H9 (cell line): Measurements from ENCODE around the gene SPN. TPM values are rescaled to one million over a fixed set of nuclear protein-coding genes. Genes with fewer than 3 reads are reported as not detected.
"Not testable (repeated sequence)": the region's sequence is repeated elsewhere in the genome, so short reads cannot be mapped to it uniquely, and the experiment has no call there.

Experiments used
- DNase-seq: peaks from one replicate; pipeline ENCODE4 v3.0.0-alpha.2; 2017
- H2AFZ ChIP-seq: one replicate; pipeline ENCODE4 v1.6.1; 2013; ENCODE audit warnings: mild to moderate bottlenecking, low read length, control low read depth, moderate library complexity
- H2AK5ac ChIP-seq: 2 replicates; pipeline ENCODE4 v1.6.1; 2013; ENCODE audit warnings: low read length, control low read depth, mixed read lengths; ENCODE audit not compliant: insufficient read length
- H2BK120ac ChIP-seq: one replicate; pipeline ENCODE4 v1.6.1; 2013; ENCODE audit warnings: low read depth, mild to moderate bottlenecking, low read length, control low read depth, inconsistent platforms; ENCODE audit not compliant: poor library complexity, severe bottlenecking
- H2BK12ac ChIP-seq: 2 replicates; pipeline ENCODE4 v1.6.1; 2013; ENCODE audit warnings: low read length, control low read depth, mixed read lengths, low read depth; ENCODE audit not compliant: insufficient read length
- H2BK15ac ChIP-seq: 2 replicates; pipeline ENCODE4 v1.6.1; 2013; ENCODE audit warnings: low read depth, low read length, control low read depth
- H2BK20ac ChIP-seq: one replicate; pipeline ENCODE4 v1.6.1; 2013; ENCODE audit warnings: low read depth, mild to moderate bottlenecking, low read length, control low read depth, inconsistent platforms; ENCODE audit not compliant: poor library complexity, severe bottlenecking
- H2BK5ac ChIP-seq: 2 replicates; pipeline ENCODE4 v1.6.1; 2013; ENCODE audit warnings: low read length, control low read depth, mixed read lengths; ENCODE audit not compliant: insufficient read length
- H3K14ac ChIP-seq: 2 replicates; pipeline ENCODE4 v1.6.1; 2013; ENCODE audit warnings: low read length, control low read depth; ENCODE audit not compliant: insufficient read depth
- H3K18ac ChIP-seq: 2 replicates; pipeline ENCODE4 v1.6.1; 2013; ENCODE audit warnings: low read depth, mild to moderate bottlenecking, mixed read lengths, low read length, control low read depth; ENCODE audit not compliant: insufficient read length
- H3K23ac ChIP-seq: 2 replicates; pipeline ENCODE4 v1.6.1; 2013; ENCODE audit warnings: low read length, control low read depth, mixed read lengths, low read depth; ENCODE audit not compliant: insufficient read length
- H3K23me2 ChIP-seq: 2 replicates; pipeline ENCODE4 v1.6.1; 2013; ENCODE audit warnings: low read depth, mild to moderate bottlenecking, mixed read lengths, low read length, control low read depth; ENCODE audit not compliant: insufficient read length, poor library complexity, severe bottlenecking
- H3K27ac ChIP-seq: 2 replicates; pipeline ENCODE4 v1.5.1; 2013; ENCODE audit warnings: low read length, control low read depth, mixed read lengths, low read depth; ENCODE audit not compliant: insufficient read length
- H3K27me3 ChIP-seq: 2 replicates; pipeline ENCODE4 v1.6.1; 2013; ENCODE audit warnings: low read length, control low read depth, inconsistent platforms; ENCODE audit not compliant: insufficient read depth
- H3K4ac ChIP-seq: 2 replicates; pipeline ENCODE4 v1.6.1; 2013; ENCODE audit warnings: low read depth, mild to moderate bottlenecking, control low read depth, inconsistent platforms, low read length, moderate library complexity
- H3K4me1 ChIP-seq: 2 replicates; pipeline ENCODE4 v1.6.1; 2013; ENCODE audit warnings: low read length, control low read depth, inconsistent platforms; ENCODE audit not compliant: insufficient read depth
- H3K4me2 ChIP-seq: 2 replicates; pipeline ENCODE4 v1.6.1; 2013; ENCODE audit warnings: low read length, control low read depth, mixed read lengths; ENCODE audit not compliant: insufficient read length, insufficient read depth
- H3K56ac ChIP-seq: 2 replicates; pipeline ENCODE4 v1.6.1; 2013; ENCODE audit warnings: low read depth, mild to moderate bottlenecking, mixed read lengths, low read length, control low read depth; ENCODE audit not compliant: insufficient read length
- H3K79me1 ChIP-seq: 2 replicates; pipeline ENCODE4 v1.6.1; 2013; ENCODE audit warnings: low read depth, mild to moderate bottlenecking, moderate library complexity, low read length, control low read depth, inconsistent platforms; ENCODE audit not compliant: insufficient read depth, poor library complexity, severe bottlenecking
- H3K79me2 ChIP-seq: 2 replicates; pipeline ENCODE4 v1.6.1; 2013; ENCODE audit warnings: low read length, control low read depth, inconsistent platforms; ENCODE audit not compliant: insufficient read depth
- H3K9ac ChIP-seq: 2 replicates; pipeline ENCODE4 v1.6.1; 2013; ENCODE audit warnings: low read length, control low read depth, mixed read lengths; ENCODE audit not compliant: insufficient read length; ENCODE audit errors: extremely low read depth
- H3K9me3 ChIP-seq: one replicate; pipeline ENCODE4 v1.6.1; 2013; ENCODE audit warnings: low read depth, low read length, inconsistent platforms; ENCODE audit not compliant: control insufficient read depth
- H3T11ph ChIP-seq: one replicate; pipeline ENCODE4 v1.6.1; 2013; ENCODE audit warnings: mild to moderate bottlenecking, low read length, control low read depth, inconsistent platforms
- H4K20me1 ChIP-seq: one replicate; pipeline ENCODE4 v1.6.1; 2013; ENCODE audit not compliant: control insufficient read depth, insufficient read length, insufficient read depth
- H4K5ac ChIP-seq: 2 replicates; pipeline ENCODE4 v1.6.1; 2013; ENCODE audit warnings: low read depth, mild to moderate bottlenecking, mixed read lengths, low read length, control low read depth; ENCODE audit not compliant: insufficient read length
- H4K8ac ChIP-seq: replicated peaks from 2 replicates; pipeline ENCODE4 v1.6.1; 2013; ENCODE audit warnings: low read length, control low read depth, mixed read lengths, low read depth; ENCODE audit not compliant: insufficient read length
- H4K91ac ChIP-seq: 2 replicates; pipeline ENCODE4 v1.6.1; 2013; ENCODE audit warnings: low read depth, mild to moderate bottlenecking, moderate library complexity, mixed read lengths, low read length, control low read depth; ENCODE audit not compliant: insufficient read length
- H3K27ac Mint-ChIP-seq, 3 experiments: 2 replicates in 2 of 3; 3 replicates in 1 of 3; pipeline ENCODE4 v1.8.0; 2020 to 2021; ENCODE audit warnings: mixed read lengths in 3 of 3, mild to moderate bottlenecking in 1 of 3, moderate library complexity in 1 of 3
- H3K27me3 Mint-ChIP-seq: 2 replicates; pipeline ENCODE4 v1.8.0; 2021; ENCODE audit warnings: low read depth, mild to moderate bottlenecking, moderate library complexity, mixed read lengths
- H3K36me3 Mint-ChIP-seq, 3 experiments: 2 replicates in 2 of 3; 3 replicates in 1 of 3; pipeline ENCODE4 v1.8.0; 2020 to 2021; ENCODE audit warnings: low read depth in 3 of 3, mixed read lengths in 3 of 3; ENCODE audit not compliant: insufficient read depth in 1 of 3
- H3K4me1 Mint-ChIP-seq, 2 experiments: 2 replicates each; pipeline ENCODE4 v1.8.0; 2020; ENCODE audit warnings: mixed read lengths in 2 of 2
- H3K4me3 Mint-ChIP-seq, 2 experiments: 2 replicates in 1 of 2; 3 replicates in 1 of 2; pipeline ENCODE4 v1.8.0; 2020 to 2021; ENCODE audit warnings: mild to moderate bottlenecking in 2 of 2, mixed read lengths in 2 of 2, moderate library complexity in 1 of 2
- H3K9me3 Mint-ChIP-seq, 2 experiments: 2 replicates in 1 of 2; 3 replicates in 1 of 2; pipeline ENCODE4 v1.8.0; 2020; ENCODE audit warnings: mild to moderate bottlenecking in 2 of 2, mixed read lengths in 2 of 2, moderate library complexity in 1 of 2
- CTCF ChIP-seq: fragments of 200-600 bp; sonication (generic); conservative IDR thresholded peaks from 3 replicates; pipeline ENCODE4 v1.8.0; 2021; ENCODE audit warnings: antibody characterized with exemption, mild to moderate bottlenecking
- WGBS: extraction: QIAGEN DNeasy Blood & Tissue Kit; methylation state at CpG from one replicate; pipeline ENCODE4 v1.1.7; 2013; ENCODE audit warnings: missing lambda C conversion rate, low lambda C conversion rate, mixed read lengths; ENCODE audit not compliant: insufficient read length; ENCODE audit errors: extremely low coverage; 5-methylcytosine and 5-hydroxymethylcytosine counted together
- total RNA-seq: library from RNA; stranded (reverse); gene quantifications from 2 replicates; pipeline ENCODE4 v1.2.1, GENCODE V29; 2021

The SPN gene
- total RNA-seq, 1 experiment from 2014 or later, result 0.77 TPM

- not testable (repeated sequence) for H3K18ac ChIP-seq, H4K8ac ChIP-seq, H3K4me1 ChIP-seq, H2AFZ ChIP-seq, H3K27me3 Mint-ChIP-seq, H4K5ac ChIP-seq, H4K91ac ChIP-seq, H2AK5ac ChIP-seq, H3K27me3 ChIP-seq, H3K79me1 ChIP-seq, H3K23ac ChIP-seq, H3K4ac ChIP-seq, H2BK5ac ChIP-seq, H3K9me3 Mint-ChIP-seq, H3K27ac ChIP-seq, H3K9ac ChIP-seq, H4K20me1 ChIP-seq, H3K79me2 ChIP-seq, H3K23me2 ChIP-seq, H3K9me3 ChIP-seq, H2BK15ac ChIP-seq, H2BK12ac ChIP-seq, H3K56ac ChIP-seq, H3T11ph ChIP-seq, H2BK120ac ChIP-seq, H3K36me3 Mint-ChIP-seq, H3K14ac ChIP-seq, H2BK20ac ChIP-seq
- Mint-ChIP-seq H3K27ac (peak overlapping the region; percentile 32 to 89 (median 82); a peak in 2 of 7 replicates), H3K4me3 (peak overlapping the region; percentile 30 to 65), H3K4me1 (peaks cover 16 to 18% of the 10 kb centered on the region in 2 experiments)
- peak; percentile 21; the same call in 1 of the 3 replicates for TF ChIP-seq CTCF
- no CpG with 5 or more reads among the region's 22 CpGs for WGBS
- peak; percentile 79 for DNase-seq
- peak overlapping the region; percentile 14 for H3K4me2 ChIP-seq
Observed at GRCh38 chr16:29614691-29615314, 48.2 kb upstream of the SPN start.

GRCh38 chr16:29616127-29616526 lies 46.9 kb upstream of the SPN start:
- not testable (repeated sequence) for H3K27me3 Mint-ChIP-seq

More at GRCh38 chr16:29616127-29616526, 46.9 kb upstream of the SPN start:
- Mint-ChIP-seq H3K27ac (peak overlapping the region in 1 of 3 experiments; percentile 30; a peak in 3 of 7 replicates), H3K4me3 (peak overlapping the region in 1 of 2 experiments; percentile 5; a peak in 1 of 5 replicates), H3K4me1 (peaks cover 16 to 17% of the 10 kb centered on the region in 2 experiments)
- H3K27me3 ChIP-seq, H2BK12ac ChIP-seq, H3K36me3 Mint-ChIP-seq, H2BK120ac ChIP-seq, H3K56ac ChIP-seq, H3K79me1 ChIP-seq, H2BK5ac ChIP-seq, H3K4ac ChIP-seq, H3K9me3 ChIP-seq, H4K20me1 ChIP-seq, DNase-seq, H3K14ac ChIP-seq, H2AFZ ChIP-seq, H3K23me2 ChIP-seq, H3K18ac ChIP-seq, H3K79me2 ChIP-seq, H4K8ac ChIP-seq, H2BK20ac ChIP-seq, H3K4me1 ChIP-seq, H3K4me2 ChIP-seq, H4K91ac ChIP-seq, H3K9me3 Mint-ChIP-seq, H3K27ac ChIP-seq, H4K5ac ChIP-seq, H3T11ph ChIP-seq, H2AK5ac ChIP-seq, H3K23ac ChIP-seq, H3K9ac ChIP-seq, H2BK15ac ChIP-seq: not testable (repeated sequence)
- WGBS, result no CpG with 5 or more reads among the region's 6 CpGs
